Endothelial cell of umbilical vein (primary cell): Measurements from ENCODE around the gene LRRC7. TPM values are rescaled to one million over a fixed set of nuclear protein-coding genes. Genes with fewer than 3 reads are reported as not detected.

Source experiments
- BruUV-seq: library from RNA; stranded (reverse); fragments of 400-500 nt; replicated peaks from 2 replicates; lab custom pipeline; 2021; lab: Mats Ljungman, UMichigan
- CTCF ChIA-PET: fragments of 300-600, 350-600 bp; sonication (Branson Sonifier 250); formaldehyde crosslinking; loops from one replicate; lab custom pipeline; 2021; ENCODE audit warnings: antibody characterized with exemption, inconsistent platforms; lab: Charles Lee
- POLR2A ChIA-PET: fragments of 300-600, 350-600 bp; sonication (Branson Sonifier 250); formaldehyde crosslinking; loops from one replicate; lab custom pipeline; 2021; ENCODE audit warnings: antibody characterized with exemption, inconsistent platforms; lab: Charles Lee
- DNase-seq: peaks from one replicate; pipeline ENCODE4 v3.0.0-alpha.2; 2011; ENCODE audit warnings: low read depth, low spot score
- FAIRE-seq: peaks from 2 replicates; lab custom pipeline; 2011; peaks lifted over from hg19 to GRCh38; lab: Jason Lieb, UNC
- H2AFZ ChIP-seq: 2 replicates; pipeline ENCODE4 v1.6.0; 2012; ENCODE audit warnings: low read depth, low read length, control low read depth, inconsistent platforms
- H3K27ac ChIP-seq: 2 replicates; pipeline ENCODE4 v1.5.1; 2011; ENCODE audit warnings: low read depth, mild to moderate bottlenecking, control low read depth, low read length, moderate library complexity; ENCODE audit not compliant: insufficient read depth
- H3K27me3 ChIP-seq, 2 experiments: 2 replicates each; pipeline versions ENCODE4 v1.6.0 to v1.6.1; 2011; ENCODE audit warnings: low read length in 2 of 2, mixed read lengths in 1 of 2; ENCODE audit not compliant: control insufficient read depth in 2 of 2, insufficient read depth in 2 of 2
- H3K36me3 ChIP-seq, 2 experiments: 2 replicates in 1 of 2; 3 replicates in 1 of 2; pipeline ENCODE4 v1.5.1; 2011; ENCODE audit warnings: low read length in 2 of 2, mild to moderate bottlenecking in 1 of 2, moderate library complexity in 1 of 2; ENCODE audit not compliant: control insufficient read depth in 2 of 2, insufficient read depth in 2 of 2; ENCODE audit errors: extremely low read depth in 1 of 2
- H3K4me1 ChIP-seq: 3 replicates; pipeline ENCODE4 v1.5.1; 2011; ENCODE audit warnings: mild to moderate bottlenecking, low read length; ENCODE audit not compliant: control insufficient read depth, insufficient read depth; ENCODE audit errors: extremely low read depth
- H3K4me2 ChIP-seq: 2 replicates; pipeline ENCODE4 v1.6.1; 2011; ENCODE audit warnings: low read length, control low read depth, mixed read lengths; ENCODE audit not compliant: insufficient read depth
- H3K4me3 ChIP-seq, 3 experiments: fragments of 200-600 bp in 1 of 3; sonication (generic), shearing (Covaris generic) in 1 of 3; replicated peaks in 1 of 3; 2 replicates each; pipeline ENCODE4 v1.5.1; 2011 to 2016; ENCODE audit warnings: control low read depth in 3 of 3, low read length in 3 of 3, mild to moderate bottlenecking in 2 of 3, inconsistent platforms in 1 of 3, low read depth in 1 of 3, moderate library complexity in 1 of 3; ENCODE audit not compliant: insufficient read depth in 1 of 3
- H3K79me2 ChIP-seq: 2 replicates; pipeline ENCODE4 v1.6.0; 2012; ENCODE audit warnings: low read length, inconsistent platforms; ENCODE audit not compliant: control insufficient read depth, insufficient read depth
- H3K9ac ChIP-seq: replicated peaks from 2 replicates; pipeline ENCODE3; 2011; ENCODE audit warnings: low read length, control low read depth; ENCODE audit not compliant: insufficient read depth; ENCODE audit errors: extremely low read depth
- H3K9me1 ChIP-seq: replicated peaks from 3 replicates; pipeline ENCODE4 v1.6.0; 2011; ENCODE audit warnings: mild to moderate bottlenecking, low read length; ENCODE audit not compliant: control insufficient read depth, insufficient read depth; ENCODE audit errors: extremely low read depth
- H3K9me3 ChIP-seq: replicated peaks from 2 replicates; pipeline ENCODE4 v1.5.1; 2012; ENCODE audit warnings: low read length, inconsistent platforms; ENCODE audit not compliant: control insufficient read depth, insufficient read depth
- H4K20me1 ChIP-seq: replicated peaks from 2 replicates; pipeline ENCODE3; 2011; ENCODE audit warnings: mild to moderate bottlenecking, low read length; ENCODE audit not compliant: control insufficient read depth, insufficient read depth; ENCODE audit errors: extremely low read depth
- EZH2 ChIP-seq: IDR thresholded peaks from 2 replicates; pipeline ENCODE4 v1.6.1; 2012; ENCODE audit warnings: borderline replicate concordance, low read depth, mild to moderate bottlenecking, moderate library complexity, low read length, inconsistent platforms; ENCODE audit not compliant: severe bottlenecking
- FOS ChIP-seq: IDR thresholded peaks from 2 replicates; pipeline ENCODE4 v1.6.1; 2011; ENCODE audit warnings: mild to moderate bottlenecking, low read length, moderate library complexity, borderline replicate concordance; ENCODE audit not compliant: insufficient read depth
- GATA2 ChIP-seq: IDR thresholded peaks from 2 replicates; pipeline ENCODE4 v1.7.0; 2011; ENCODE audit warnings: low read depth, mild to moderate bottlenecking, moderate library complexity, mixed read lengths, low read length; ENCODE audit not compliant: insufficient read length, insufficient read depth
- JUN ChIP-seq: IDR thresholded peaks from 2 replicates; pipeline ENCODE4 v1.6.1; 2011; ENCODE audit warnings: borderline replicate concordance, low read depth; ENCODE audit not compliant: insufficient read length, insufficient read depth
- MYC ChIP-seq: IDR thresholded peaks from one replicate; pipeline ENCODE4 v1.6.1; 2011; ENCODE audit warnings: mild to moderate bottlenecking, low read depth, low read length
- POLR2A ChIP-seq: IDR thresholded peaks from 2 replicates; pipeline ENCODE4 v1.6.1; 2012; ENCODE audit warnings: low read depth, mild to moderate bottlenecking, control low read depth, low read length
- POLR2AphosphoS5 ChIP-seq: IDR thresholded peaks from 2 replicates; pipeline ENCODE4 v1.6.1; 2012; ENCODE audit warnings: low read depth, mild to moderate bottlenecking, control low read depth, low read length, moderate library complexity; ENCODE audit not compliant: insufficient read depth
- dilution Hi-C: fragments of 300-500 bp; cut with MboI; formaldehyde crosslinking; loops from one replicate; pipeline ENCODE4 v1.15.0; 2019; ENCODE audit warnings: low sequenced_read_pairs; ENCODE audit not compliant: extremely low pct_ligation_motif_present
- intact Hi-C: fragments of 100-400 bp; cut with micrococcal nuclease; formaldehyde crosslinking; loops from one replicate; pipeline ENCODE4 v1.10.0; 2022
- polyA plus RNA-seq, 4 experiments: library from polyadenylated mRNA; depleted of rRNA in 3 of 4; stranded (reverse) in 3 of 4; unstranded in 1 of 4; fragments of >200 nt; gene quantifications; 2 replicates each; pipeline versions ENCODE4 v1.2.1 to v1.2.3, GENCODE V29; 2011 to 2012; ENCODE audit warnings: missing spikeins in 1 of 4
- total RNA-seq: library from RNA; stranded (reverse); gene quantifications from 2 replicates; pipeline ENCODE4 v1.2.3, GENCODE V29; 2021
- TF ChIP-seq, protein P1 (sequence below): IDR thresholded peaks from 2 replicates; pipeline ENCODE4 v1.6.1; 2011; ENCODE audit not compliant: insufficient read depth, insufficient read length
- TF ChIP-seq, protein P2 (sequence below), 2 donors: IDR thresholded peaks; 1 replicate in 1 of 2; 2 replicates in 1 of 2; pipeline ENCODE4 v1.5.1; 2011; ENCODE audit warnings: low read length in 2 of 2, mild to moderate bottlenecking in 2 of 2, moderate library complexity in 2 of 2, control low read depth in 1 of 2, inconsistent platforms in 1 of 2, low read depth in 1 of 2; ENCODE audit not compliant: insufficient read depth in 1 of 2; ENCODE audit errors: extremely low read depth in 1 of 2

LRRC7 gene
- total and polyA plus RNA-seq, 2 donors (not counting 3 experiments of a cell fraction or from before 2014, with no cell fraction given): 0.11 to 0.58 TPM

DNA sequence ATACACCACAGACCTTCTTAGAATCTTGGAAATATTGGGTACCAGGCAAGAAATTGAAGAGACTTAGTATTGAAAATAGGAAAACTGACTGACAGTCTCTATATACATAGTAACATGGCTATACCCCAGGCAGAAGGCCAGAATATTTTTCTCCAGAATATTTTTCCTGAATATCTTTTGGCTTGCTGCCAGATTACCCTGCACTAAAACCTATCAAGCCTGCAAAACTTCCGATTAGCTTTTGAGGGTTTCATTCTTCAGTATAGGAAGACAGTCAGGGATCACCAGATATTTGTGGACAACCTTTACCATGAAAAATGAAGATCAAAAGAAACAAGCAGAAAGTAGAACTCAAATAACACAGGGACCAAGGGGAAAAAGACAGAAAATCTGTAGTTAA lies 187.9 kb downstream of the LRRC7 start:
- Histone ChIP-seq H3K4me3 (no peak overlapping the region), H3K27ac (no peak overlapping the region), H3K9me1 (no peaks in the 10 kb centered on the region), H2AFZ (no peak overlapping the region), H3K4me1 (no peaks in the 10 kb centered on the region), H3K27me3 (no peaks in the 10 kb centered on the region), H4K20me1 (no peaks in the 10 kb centered on the region), H3K9me3 (no peaks in the 10 kb centered on the region), H3K79me2 (no peaks in the 10 kb centered on the region), H3K4me2 (no peak overlapping the region), H3K36me3 (no peaks in the 10 kb centered on the region), H3K9ac (no peak overlapping the region)
- no peak for TF ChIP-seq FOS
- TF ChIP-seq GATA2: no peak
- no peak for TF ChIP-seq POLR2A
- TF ChIP-seq, protein P1, sequence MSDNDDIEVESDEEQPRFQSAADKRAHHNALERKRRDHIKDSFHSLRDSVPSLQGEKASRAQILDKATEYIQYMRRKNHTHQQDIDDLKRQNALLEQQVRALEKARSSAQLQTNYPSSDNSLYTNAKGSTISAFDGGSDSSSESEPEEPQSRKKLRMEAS: no peak
- TF ChIP-seq MYC: no peak
- no peak for TF ChIP-seq JUN
- TF ChIP-seq POLR2AphosphoS5: no peak
- no peak for TF ChIP-seq EZH2
- TF ChIP-seq, protein P2, sequence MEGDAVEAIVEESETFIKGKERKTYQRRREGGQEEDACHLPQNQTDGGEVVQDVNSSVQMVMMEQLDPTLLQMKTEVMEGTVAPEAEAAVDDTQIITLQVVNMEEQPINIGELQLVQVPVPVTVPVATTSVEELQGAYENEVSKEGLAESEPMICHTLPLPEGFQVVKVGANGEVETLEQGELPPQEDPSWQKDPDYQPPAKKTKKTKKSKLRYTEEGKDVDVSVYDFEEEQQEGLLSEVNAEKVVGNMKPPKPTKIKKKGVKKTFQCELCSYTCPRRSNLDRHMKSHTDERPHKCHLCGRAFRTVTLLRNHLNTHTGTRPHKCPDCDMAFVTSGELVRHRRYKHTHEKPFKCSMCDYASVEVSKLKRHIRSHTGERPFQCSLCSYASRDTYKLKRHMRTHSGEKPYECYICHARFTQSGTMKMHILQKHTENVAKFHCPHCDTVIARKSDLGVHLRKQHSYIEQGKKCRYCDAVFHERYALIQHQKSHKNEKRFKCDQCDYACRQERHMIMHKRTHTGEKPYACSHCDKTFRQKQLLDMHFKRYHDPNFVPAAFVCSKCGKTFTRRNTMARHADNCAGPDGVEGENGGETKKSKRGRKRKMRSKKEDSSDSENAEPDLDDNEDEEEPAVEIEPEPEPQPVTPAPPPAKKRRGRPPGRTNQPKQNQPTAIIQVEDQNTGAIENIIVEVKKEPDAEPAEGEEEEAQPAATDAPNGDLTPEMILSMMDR (IDR thresholded peaks at IDR 0.05; ENCODE audit: extremely low read depth in 1 of 2, insufficient read depth in 1 of 2, low read depth in 1 of 2, low read length in 2 of 2): no peak
- POLR2A ChIA-PET: no interaction called here
- dilution Hi-C loops: no loop called here
- no TSS peak for BruUV-seq
- intact Hi-C loops: no loop called here
- DNase-seq (peak; percentile 9), FAIRE-seq (no peak)
- CTCF ChIA-PET: no interaction called here
